HG02852 (cell line): ENCODE results near the gene SQOR.

Source experiments
- ATAC-seq: cut with Tn5 transposase; IDR thresholded peaks from one replicate; pipeline ENCODE4 v1.9.1; 2021; ENCODE audit warnings: mild to moderate bottlenecking, moderate library complexity; ENCODE audit not compliant: unreplicated experiment

SQOR gene

GRCh38 chr15:45704329-45705249 is 69.8 kb downstream of the SQOR start:
- ATAC-seq: no peak

DNA sequence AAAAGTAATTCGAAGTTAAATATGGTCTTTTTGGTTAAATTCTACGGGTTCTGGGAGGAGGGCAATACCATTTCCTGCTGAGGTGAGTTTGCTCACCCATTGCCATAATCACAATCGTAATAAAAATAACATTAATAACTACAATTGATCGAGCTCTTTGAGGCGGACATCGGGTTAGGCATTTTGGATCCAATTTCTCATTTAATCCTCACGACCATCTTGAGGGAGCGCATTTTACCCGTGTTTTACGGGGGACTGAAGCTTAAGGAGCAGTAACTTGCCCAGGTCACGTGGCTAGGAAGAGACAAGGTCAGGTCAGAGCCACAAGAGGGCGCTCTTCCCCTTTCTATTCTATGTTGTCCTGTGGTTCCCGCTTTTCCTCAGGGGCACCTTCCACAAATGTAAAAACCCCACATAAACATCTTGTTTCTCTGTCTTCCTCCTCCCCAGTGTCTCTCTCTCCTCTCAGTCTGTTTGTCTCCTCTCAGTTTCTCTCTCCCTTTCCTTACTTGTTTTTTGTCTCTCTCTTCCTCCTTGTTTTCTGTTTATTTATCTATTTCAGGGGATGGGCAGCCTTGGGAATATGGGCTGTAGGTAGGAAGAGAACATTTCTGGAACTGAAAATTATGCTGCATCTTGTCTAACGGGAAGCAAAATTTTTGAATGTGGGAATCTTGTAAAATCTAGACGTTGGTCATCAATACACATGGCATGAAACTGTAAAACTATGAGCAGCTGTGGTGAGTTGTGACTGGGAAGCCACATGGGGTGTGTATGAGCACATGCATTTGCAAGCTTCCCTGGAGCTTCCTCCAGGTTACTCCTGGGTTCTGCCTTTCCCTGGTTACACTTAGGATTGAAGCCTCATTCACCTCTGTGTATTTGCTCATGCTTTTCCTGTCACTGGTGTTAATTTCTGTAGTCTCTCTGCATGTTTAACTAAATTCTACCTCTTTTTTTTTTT is 71.0 kb downstream of the SQOR start:
- ATAC-seq: peak; percentile 82

- no peak for ATAC-seq
Measured at GRCh38 chr15:45710657-45711056, 75.8 kb downstream of the SQOR start.

- ATAC-seq: no peak
Measured at GRCh38 chr15:45714590-45715488, 80.0 kb downstream of the SQOR start.

DNA sequence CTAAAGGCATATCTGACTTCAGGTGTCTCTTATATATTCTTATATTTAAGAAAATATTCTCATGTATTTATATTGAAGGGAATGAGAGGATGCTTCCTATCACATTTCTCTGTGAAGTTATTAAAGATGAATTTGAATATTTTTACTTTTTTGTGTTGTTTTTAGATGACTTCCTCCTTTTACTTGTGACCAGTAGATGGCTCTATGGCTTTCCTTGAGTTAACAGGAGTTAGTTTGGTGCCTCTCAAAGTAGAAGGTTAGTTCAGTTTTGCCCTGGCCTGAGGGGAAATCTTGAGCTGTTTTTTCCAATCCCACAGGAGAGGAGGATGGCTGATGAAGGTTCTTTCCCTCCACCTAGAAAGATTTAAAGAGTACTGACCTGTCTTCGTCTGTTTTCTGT is 80.7 kb downstream of the SQOR start:
- no peak for ATAC-seq

- ATAC-seq: no peak
Measured at GRCh38 chr15:45719490-45719889, 84.7 kb downstream of the SQOR start.

DNA sequence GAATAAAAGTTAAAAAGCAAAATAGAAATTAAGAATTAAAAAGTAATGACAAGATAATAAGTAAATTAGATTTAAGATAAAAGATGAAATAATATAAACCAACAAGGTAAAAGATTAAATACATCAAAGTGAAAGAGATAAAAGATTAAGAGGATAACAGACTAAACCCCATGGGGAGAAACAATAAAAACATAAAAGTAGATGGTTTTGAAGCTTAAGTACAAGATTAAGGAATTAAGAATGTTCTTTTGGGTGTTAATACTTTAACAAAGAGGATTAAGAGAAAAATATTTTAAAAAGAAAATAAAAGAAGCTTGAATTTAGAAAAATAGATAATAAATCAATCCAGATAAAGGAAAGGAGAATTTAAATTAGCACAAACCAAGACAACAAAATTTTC is 85.4 kb downstream of the SQOR start:
- no peak for ATAC-seq

- no peak for ATAC-seq
Measured at GRCh38 chr15:45728641-45729040, 93.8 kb downstream of the SQOR start.

DNA sequence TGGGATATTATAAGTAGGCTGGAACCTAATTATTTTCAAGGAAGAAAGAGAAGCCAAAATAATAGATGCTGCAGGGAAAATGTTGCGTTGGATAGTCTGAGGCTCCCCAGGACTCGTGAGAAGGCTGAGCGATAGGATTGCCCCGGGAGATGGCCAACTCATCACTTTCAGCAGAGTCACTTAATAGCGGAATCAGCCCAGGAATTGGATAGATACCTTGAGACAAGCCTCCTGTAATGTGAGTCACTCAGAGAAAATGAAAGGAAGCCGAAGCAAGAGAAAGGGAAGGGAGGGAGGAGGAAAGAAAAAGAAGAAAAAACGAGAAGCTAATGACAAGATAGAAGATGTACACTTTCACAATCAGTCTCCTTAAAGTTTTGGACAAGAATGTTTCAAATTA is 94.3 kb downstream of the SQOR start:
- no peak for ATAC-seq

GRCh38 chr15:45731343-45731742 is 96.5 kb downstream of the SQOR start:
- ATAC-seq: no peak

DNA sequence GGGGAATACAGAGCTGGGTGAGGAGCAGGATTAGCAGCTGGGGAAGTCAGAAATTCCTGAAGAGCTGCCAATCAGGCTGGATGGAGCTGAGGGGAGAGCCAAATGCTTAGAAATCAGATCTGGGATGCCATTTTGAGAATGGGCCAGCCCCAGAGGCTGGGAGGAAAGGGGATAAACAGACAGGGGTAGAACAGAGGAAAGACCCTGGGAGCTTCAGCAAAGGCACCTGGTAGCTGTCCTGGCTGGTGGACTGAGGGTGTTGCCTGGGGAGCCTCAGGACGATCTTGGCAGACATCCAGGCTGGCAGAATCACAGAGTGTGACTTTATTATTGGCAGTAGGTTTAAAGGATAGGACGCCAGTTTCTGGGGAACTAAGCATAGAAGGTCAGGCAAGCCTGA is 97.8 kb downstream of the SQOR start:
- ATAC-seq: no peak

DNA sequence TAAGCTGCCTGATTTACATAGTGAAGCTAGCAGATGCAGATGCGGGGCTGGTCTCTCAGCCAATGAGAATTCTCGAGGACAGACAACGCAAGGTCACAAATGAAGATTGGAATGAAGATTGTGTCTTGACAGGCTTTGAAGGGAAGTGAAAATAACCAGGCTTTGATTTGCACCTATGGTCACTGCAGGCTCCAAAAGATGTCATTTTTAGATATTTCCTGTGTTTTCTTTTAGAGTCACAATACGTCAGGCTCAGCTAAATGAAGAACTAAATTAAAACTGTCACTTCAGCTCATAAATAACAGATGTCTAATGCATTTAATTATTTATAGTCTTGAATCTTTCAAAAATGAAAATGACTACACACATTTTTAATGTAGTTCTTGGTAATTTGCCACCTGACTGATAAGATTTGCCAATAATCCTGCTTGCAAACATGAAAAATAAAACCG is 99.5 kb downstream of the SQOR start:
- ATAC-seq: no peak
